SH-SY5Y (cell line): ENCODE data around the gene VGF.

Source experiments
- GATA2 ChIP-seq: IDR thresholded peaks from 2 replicates; pipeline ENCODE4 v1.6.1; 2011; ENCODE audit warnings: mild to moderate bottlenecking, low read depth, low read length
- GATA3 ChIP-seq: IDR thresholded peaks from 2 replicates; pipeline ENCODE4 v1.6.1; 2011; ENCODE audit warnings: low read depth, mild to moderate bottlenecking, low read length, moderate library complexity

GRCh38 chr7:101202603-101202918, 37.2 kb upstream of the VGF start:
- no peak for TF ChIP-seq GATA2
- no peak for TF ChIP-seq GATA3
